GM18508 (cell line): Measurements from ENCODE around the gene CYTH3.
"Not testable (repeated sequence)": the region's sequence is repeated elsewhere in the genome, so short reads cannot be mapped to it uniquely, and the experiment has no call there.

Experiments
- ATAC-seq: cut with Tn5 transposase; IDR thresholded peaks from one replicate; pipeline ENCODE4 v1.9.1; 2021; ENCODE audit warnings: moderate number of reproducible peaks; ENCODE audit not compliant: insufficient read depth, unreplicated experiment

The CYTH3 gene

GRCh38 chr7:6235029-6235871, 37.2 kb downstream of the CYTH3 start:
- ATAC-seq: no peak

GRCh38 chr7:6234384-6234783, 38.0 kb downstream of the CYTH3 start:
- no peak for ATAC-seq

GRCh38 chr7:6232534-6232933, 39.9 kb downstream of the CYTH3 start:
- no peak for ATAC-seq

GRCh38 chr7:6232116-6232515, 40.3 kb downstream of the CYTH3 start:
- no peak for ATAC-seq

GRCh38 chr7:6231184-6231583, 41.2 kb downstream of the CYTH3 start:
- no peak for ATAC-seq

GRCh38 chr7:6229284-6229683, 43.1 kb downstream of the CYTH3 start:
- not testable (repeated sequence) for ATAC-seq

- peak; percentile 59 for ATAC-seq
Measured at GRCh38 chr7:6228361-6229229, 43.8 kb downstream of the CYTH3 start.

GRCh38 chr7:6227294-6227846, 45.1 kb downstream of the CYTH3 start:
- ATAC-seq: no peak

GRCh38 chr7:6226194-6226799, 46.1 kb downstream of the CYTH3 start:
- no peak for ATAC-seq

- ATAC-seq: not testable (repeated sequence)
Measured at GRCh38 chr7:6223411-6223810, 49.0 kb downstream of the CYTH3 start.

- ATAC-seq: not testable (repeated sequence)
Measured at GRCh38 chr7:6223010-6223409, 49.4 kb downstream of the CYTH3 start.

GRCh38 chr7:6221340-6222319, 50.8 kb downstream of the CYTH3 start:
- no peak for ATAC-seq

GRCh38 chr7:6218329-6218728, 54.1 kb downstream of the CYTH3 start:
- no peak for ATAC-seq

- no peak for ATAC-seq
Measured at GRCh38 chr7:6212008-6212407, 60.4 kb downstream of the CYTH3 start.

GRCh38 chr7:6210621-6211372, 61.6 kb downstream of the CYTH3 start:
- no peak for ATAC-seq

- ATAC-seq: no peak
Measured at GRCh38 chr7:6209340-6209739, 63.1 kb downstream of the CYTH3 start.

GRCh38 chr7:6208573-6209328, 63.7 kb downstream of the CYTH3 start:
- ATAC-seq: no peak
